ENCODE measurements around the gene ADCK1. TPM values are rescaled to one million over a fixed set of nuclear protein-coding genes. Genes with fewer than 3 reads are reported as not detected.
"Not testable (repeated sequence)": the region's sequence is repeated elsewhere in the genome, so short reads cannot be mapped to it uniquely, and the experiment has no call there.

ADCK1 gene, protein sequence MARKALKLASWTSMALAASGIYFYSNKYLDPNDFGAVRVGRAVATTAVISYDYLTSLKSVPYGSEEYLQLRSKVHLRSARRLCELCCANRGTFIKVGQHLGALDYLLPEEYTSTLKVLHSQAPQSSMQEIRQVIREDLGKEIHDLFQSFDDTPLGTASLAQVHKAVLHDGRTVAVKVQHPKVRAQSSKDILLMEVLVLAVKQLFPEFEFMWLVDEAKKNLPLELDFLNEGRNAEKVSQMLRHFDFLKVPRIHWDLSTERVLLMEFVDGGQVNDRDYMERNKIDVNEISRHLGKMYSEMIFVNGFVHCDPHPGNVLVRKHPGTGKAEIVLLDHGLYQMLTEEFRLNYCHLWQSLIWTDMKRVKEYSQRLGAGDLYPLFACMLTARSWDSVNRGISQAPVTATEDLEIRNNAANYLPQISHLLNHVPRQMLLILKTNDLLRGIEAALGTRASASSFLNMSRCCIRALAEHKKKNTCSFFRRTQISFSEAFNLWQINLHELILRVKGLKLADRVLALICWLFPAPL
- 5.2 TPM for total RNA-seq

DNA sequence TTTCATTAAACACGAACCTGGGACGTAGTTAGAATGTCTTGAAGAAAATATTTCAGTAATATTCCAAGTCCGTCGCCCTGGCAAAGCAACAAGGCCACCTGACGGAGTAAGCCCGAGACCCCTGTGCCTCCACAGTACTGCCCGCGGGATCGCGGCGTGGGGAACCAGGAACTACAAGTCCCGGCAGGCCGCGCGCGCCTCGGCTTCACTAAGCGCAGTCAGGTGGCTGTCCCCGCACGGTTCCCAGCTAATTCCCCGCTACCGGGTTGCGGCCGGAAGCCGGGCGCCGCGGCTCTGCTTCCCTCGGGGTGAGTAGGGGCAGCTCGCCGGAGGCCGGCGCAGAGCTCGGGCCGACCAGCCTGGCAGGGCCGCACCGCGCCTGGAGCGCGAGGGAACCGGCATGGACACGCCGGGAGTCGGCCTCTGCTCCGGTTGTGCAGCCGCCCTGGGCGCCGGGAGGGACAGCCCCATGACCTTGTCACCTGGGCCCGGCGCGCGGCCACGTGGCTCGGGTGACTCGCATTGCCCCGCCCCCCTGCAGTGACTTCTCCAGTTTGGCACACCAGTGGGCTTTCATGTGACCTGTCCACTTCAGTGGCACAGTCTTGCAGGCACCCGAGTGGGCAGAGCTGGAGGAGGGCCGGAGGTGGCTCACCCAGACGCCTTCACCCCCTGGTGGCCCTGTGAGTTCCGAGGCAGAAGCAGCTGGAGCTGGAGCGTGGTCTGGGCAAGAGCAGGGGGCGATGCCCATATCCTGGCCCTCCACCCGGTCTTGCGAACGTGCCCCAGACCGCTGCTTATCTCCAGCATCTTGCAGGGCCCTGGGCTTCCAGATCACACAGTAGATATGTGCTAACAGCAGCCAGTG lies at the start of gene ADCK1:
ADCK1 (plus strand) TSS at position 247 of the 868 bp plus-strand sequence. CDS start 18,870 bp downstream, outside the sequence.
- H3K9me3 ChIP-seq (ENCODE audit: control insufficient read depth in 3 of 3, low read length in 3 of 3), result no peaks in the 10 kb centered on the region
- peak within 1 kb of the TSS; percentile 83 to 94 (median 93) for H3K4me3 ChIP-seq (ENCODE audit: low read length in 3 of 3)
- H3K36me3 ChIP-seq (ENCODE audit: control insufficient read depth in 3 of 3, insufficient read depth in 3 of 3, low read length in 3 of 3), result no peaks in the 10 kb centered on the region
- H3K27me3 ChIP-seq (ENCODE audit: control insufficient read depth in 3 of 3, insufficient read depth in 3 of 3, low read length in 3 of 3), result no peaks in the 10 kb centered on the region
- peak within 1 kb of the TSS; percentile 75 to 97 (median 92) for H3K9ac ChIP-seq (ENCODE audit: low read depth in 1 of 3, low read length in 3 of 3)
- H3K27ac ChIP-seq (ENCODE audit: low read depth, low read length), result peak within 1 kb of the TSS; percentile 90
- H3K4me1 ChIP-seq (ENCODE audit: control insufficient read depth in 3 of 3, insufficient read depth in 3 of 3, low read length in 3 of 3), result peaks cover 3 to 14% (median 6%) of the 10 kb centered on the region in 3 donors

DNA sequence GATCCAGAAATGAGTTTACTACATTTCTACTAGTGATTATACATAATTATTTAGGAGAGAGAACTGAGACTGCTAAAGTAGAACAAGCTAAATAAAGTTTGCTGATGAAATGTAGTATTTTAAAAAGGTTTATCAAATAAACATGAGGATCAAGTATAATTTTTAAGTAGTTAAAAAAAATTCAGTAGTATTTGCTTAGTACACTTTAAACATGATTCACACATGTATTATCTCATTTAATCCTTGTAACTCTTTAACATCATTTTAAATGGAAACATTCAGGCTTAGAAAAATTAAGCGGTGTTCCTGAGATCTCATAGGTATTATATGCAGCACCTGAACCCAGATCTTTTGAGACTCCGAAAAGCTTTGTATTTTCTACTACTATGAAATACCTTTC lies 47.6 kb upstream of the ADCK1 start:
- Histone ChIP-seq H3K4me3 (ENCODE audit: low read length in 3 of 3) (no peak overlapping the region), H3K36me3 (ENCODE audit: control insufficient read depth in 3 of 3, insufficient read depth in 3 of 3, low read length in 3 of 3) (peaks cover 14 to 42% (median 36%) of the 10 kb centered on the region in 3 donors)

DNA sequence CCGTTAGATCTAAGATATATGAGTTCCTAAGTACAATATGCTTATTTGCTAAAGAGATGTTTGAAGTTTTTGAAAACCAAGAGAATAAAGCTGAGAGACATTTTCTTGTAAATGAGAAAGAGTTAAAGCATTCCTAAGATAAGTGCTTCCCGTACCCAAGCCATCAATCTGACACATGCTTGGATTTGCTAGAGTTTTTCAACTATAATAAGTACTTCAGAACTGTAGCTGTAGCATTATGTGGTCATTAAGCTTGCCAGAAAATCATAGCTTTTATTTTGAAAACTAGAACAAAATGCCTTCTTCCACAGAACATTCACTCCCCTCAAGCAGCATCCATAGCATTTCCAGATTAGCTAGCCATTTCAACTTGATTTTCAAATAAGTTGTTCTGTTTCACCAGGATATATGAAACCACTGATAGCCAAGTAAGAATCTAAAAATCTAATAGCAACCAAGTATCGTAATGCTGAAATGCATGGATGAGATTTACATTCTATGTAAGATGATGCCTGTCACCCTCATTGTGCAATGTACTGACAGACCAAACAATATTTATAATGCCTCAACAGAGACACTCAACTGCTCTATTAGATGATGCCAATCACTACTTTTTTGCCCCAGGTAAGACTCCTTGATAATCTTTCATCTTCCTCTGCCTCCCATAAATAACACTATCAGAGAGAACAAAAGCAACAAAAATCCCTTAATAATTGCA lies 47.0 kb upstream of the ADCK1 start:
- Histone ChIP-seq H3K27ac (ENCODE audit: low read depth, low read length) (no peak overlapping the region), H3K9ac (ENCODE audit: low read depth in 1 of 3, low read length in 3 of 3) (no peak overlapping the region), H3K4me1 (ENCODE audit: control insufficient read depth in 3 of 3, insufficient read depth in 3 of 3, low read length in 3 of 3) (peaks cover 0 to 6% (median 3%) of the 10 kb centered on the region in 3 donors), H3K36me3 (ENCODE audit: control insufficient read depth in 3 of 3, insufficient read depth in 3 of 3, low read length in 3 of 3) (peaks cover 14 to 42% (median 36%) of the 10 kb centered on the region in 3 donors), H3K27me3 (ENCODE audit: control insufficient read depth in 3 of 3, insufficient read depth in 3 of 3, low read length in 3 of 3) (no peaks in the 10 kb centered on the region), H3K9me3 (ENCODE audit: control insufficient read depth in 3 of 3, low read length in 3 of 3) (no peaks in the 10 kb centered on the region), H3K4me3 (ENCODE audit: low read length in 3 of 3) (no peak overlapping the region)

More for the DNA sequence above, 47.6 kb upstream of the ADCK1 start:
- H3K27me3 ChIP-seq (ENCODE audit: control insufficient read depth in 3 of 3, insufficient read depth in 3 of 3, low read length in 3 of 3), result no peaks in the 10 kb centered on the region
- no peak overlapping the region for H3K9ac ChIP-seq (ENCODE audit: low read depth in 1 of 3, low read length in 3 of 3)
- no peak overlapping the region for H3K27ac ChIP-seq (ENCODE audit: low read depth, low read length)
- no peaks in the 10 kb centered on the region for H3K9me3 ChIP-seq (ENCODE audit: control insufficient read depth in 3 of 3, low read length in 3 of 3)
- peaks cover 0 to 3% (median 1%) of the 10 kb centered on the region in 3 donors for H3K4me1 ChIP-seq (ENCODE audit: control insufficient read depth in 3 of 3, insufficient read depth in 3 of 3, low read length in 3 of 3)

DNA sequence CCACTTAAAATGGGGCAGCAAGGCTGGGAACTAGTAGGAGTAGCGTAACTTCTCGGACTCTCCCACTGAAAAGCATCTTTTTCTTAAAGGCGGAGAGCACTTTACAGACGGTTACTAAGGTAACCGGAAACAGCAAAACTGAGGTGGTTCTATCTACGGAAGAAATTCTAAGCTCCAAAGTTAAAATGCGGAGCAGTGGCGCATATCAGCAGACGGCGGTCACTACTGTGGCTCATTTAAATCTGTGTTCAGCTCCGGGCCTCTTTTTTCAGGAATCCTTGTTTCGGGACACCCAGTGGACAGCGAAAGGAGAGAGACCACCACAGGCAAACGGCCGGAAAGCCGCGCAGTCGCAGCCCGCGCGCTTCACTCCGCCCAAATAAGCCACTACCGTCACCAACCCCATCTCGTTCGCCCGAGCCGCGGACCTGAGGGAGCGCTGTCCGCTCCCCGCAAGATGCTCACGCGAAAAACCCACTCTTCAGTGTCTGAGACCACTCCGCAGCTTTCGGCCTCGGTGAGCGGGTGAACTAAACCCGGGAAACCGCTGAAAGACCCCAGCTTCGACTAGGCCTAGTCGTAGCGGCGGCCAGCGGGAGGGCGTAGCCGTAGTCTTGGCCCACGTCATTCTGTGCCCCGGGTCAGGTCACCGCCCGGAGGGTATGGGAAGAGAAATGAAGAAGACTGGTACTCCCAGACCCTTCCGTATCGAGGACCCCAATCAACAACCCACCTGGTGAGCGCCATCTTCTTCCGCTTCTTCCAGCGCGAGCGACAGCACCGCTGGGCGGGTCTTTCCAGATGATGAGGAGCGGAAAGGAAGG lies 39.3 kb upstream of the ADCK1 start, which contains the start of gene SNW1:
SNW1 (minus strand) TSS at position 776 of the 824 bp plus-strand sequence; CDS start at position 747, 29 bp downstream.
- Histone ChIP-seq H3K4me1 (ENCODE audit: control insufficient read depth in 3 of 3, insufficient read depth in 3 of 3, low read length in 3 of 3) (peaks cover 16 to 25% (median 21%) of the 10 kb centered on the region in 3 donors), H3K27ac (ENCODE audit: low read depth, low read length) (peak within 1 kb of the TSS; percentile 96), H3K9ac (ENCODE audit: low read depth in 1 of 3, low read length in 3 of 3) (peak within 1 kb of the TSS; percentile 99), H3K9me3 (ENCODE audit: control insufficient read depth in 3 of 3, low read length in 3 of 3) (no peaks in the 10 kb centered on the region), H3K36me3 (ENCODE audit: control insufficient read depth in 3 of 3, insufficient read depth in 3 of 3, low read length in 3 of 3) (peaks cover 2 to 3% (median 2%) of the 10 kb centered on the region in 3 donors), H3K4me3 (ENCODE audit: low read length in 3 of 3) (peak within 1 kb of the TSS; percentile 79 to 99 (median 94)), H3K27me3 (ENCODE audit: control insufficient read depth in 3 of 3, insufficient read depth in 3 of 3, low read length in 3 of 3) (no peaks in the 10 kb centered on the region)

DNA sequence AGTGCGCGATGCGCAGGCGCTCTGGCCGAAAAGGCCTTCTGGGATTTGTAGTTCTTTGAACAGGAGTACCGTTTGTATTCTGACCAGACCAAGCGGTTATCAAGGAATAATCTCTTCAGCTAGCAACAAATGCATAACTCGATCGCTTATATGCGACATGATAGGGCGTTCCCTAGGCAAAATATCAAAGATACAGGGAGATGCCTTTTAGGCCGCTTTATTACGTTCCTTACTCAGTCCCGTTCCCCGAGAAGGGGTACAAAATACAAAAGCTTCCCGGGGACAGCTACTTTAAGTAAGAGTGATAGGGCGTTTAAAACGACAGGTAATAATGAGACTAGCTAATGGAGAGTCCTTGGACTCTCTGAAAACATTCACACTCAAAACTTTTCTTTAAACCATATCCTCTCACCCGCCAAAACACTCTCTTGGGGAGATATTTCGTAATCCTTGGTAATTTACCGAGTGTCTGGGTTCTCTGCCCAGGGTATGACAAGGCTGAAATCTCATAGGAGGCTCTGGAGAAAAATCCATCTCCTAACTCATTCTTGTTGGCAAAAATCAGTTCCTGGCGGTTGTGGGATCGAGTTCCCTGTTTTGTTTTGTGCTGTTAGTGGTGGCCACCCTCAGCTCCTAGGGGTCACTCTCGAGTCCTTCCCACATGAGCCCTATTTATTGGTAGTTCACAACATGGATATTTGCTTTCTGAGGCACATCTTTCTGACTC lies 38.5 kb upstream of the ADCK1 start:
- peaks cover 0 to 3% (median 2%) of the 10 kb centered on the region in 3 donors for H3K36me3 ChIP-seq (ENCODE audit: control insufficient read depth in 3 of 3, insufficient read depth in 3 of 3, low read length in 3 of 3)

DNA sequence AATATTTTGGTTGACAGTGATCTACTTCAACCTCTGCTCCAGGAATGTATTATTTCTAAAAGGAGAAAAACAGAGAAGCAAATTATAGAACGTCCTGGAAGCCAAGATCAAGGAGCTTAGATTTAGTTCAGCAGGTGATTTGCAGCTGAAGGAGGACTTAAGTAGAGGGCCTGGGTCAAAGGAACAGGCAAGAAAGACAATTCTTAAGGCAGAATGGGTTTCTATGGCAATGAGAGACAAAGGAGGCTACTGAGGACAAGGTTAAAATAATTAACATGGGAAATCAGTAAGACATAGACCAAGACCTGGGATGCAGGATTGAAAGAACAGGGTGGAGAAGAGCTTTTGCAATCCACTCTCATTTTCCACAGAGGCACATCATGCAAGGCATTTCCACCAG lies 36.6 kb upstream of the ADCK1 start:
- Histone ChIP-seq H3K27ac (ENCODE audit: low read depth, low read length) (no peak overlapping the region), H3K4me1 (ENCODE audit: control insufficient read depth in 3 of 3, insufficient read depth in 3 of 3, low read length in 3 of 3) (peaks cover 16 to 20% (median 20%) of the 10 kb centered on the region in 3 donors), H3K9me3 (ENCODE audit: control insufficient read depth in 3 of 3, low read length in 3 of 3) (no peaks in the 10 kb centered on the region), H3K9ac (ENCODE audit: low read depth in 1 of 3, low read length in 3 of 3) (no peak overlapping the region), H3K27me3 (ENCODE audit: control insufficient read depth in 3 of 3, insufficient read depth in 3 of 3, low read length in 3 of 3) (no peaks in the 10 kb centered on the region), H3K36me3 (ENCODE audit: control insufficient read depth in 3 of 3, insufficient read depth in 3 of 3, low read length in 3 of 3) (peaks cover 0 to 3% (median 2%) of the 10 kb centered on the region in 3 donors), H3K4me3 (ENCODE audit: low read length in 3 of 3) (no peak overlapping the region)

More for the DNA sequence above, 38.5 kb upstream of the ADCK1 start:
- Histone ChIP-seq H3K27me3 (ENCODE audit: control insufficient read depth in 3 of 3, insufficient read depth in 3 of 3, low read length in 3 of 3) (no peaks in the 10 kb centered on the region), H3K27ac (ENCODE audit: low read depth, low read length) (peak overlapping the region; percentile 96), H3K9ac (ENCODE audit: low read depth in 1 of 3, low read length in 3 of 3) (peak overlapping the region; percentile 99), H3K4me3 (ENCODE audit: low read length in 3 of 3) (peak overlapping the region; percentile 79 to 99 (median 94)), H3K9me3 (ENCODE audit: control insufficient read depth in 3 of 3, low read length in 3 of 3) (no peaks in the 10 kb centered on the region), H3K4me1 (ENCODE audit: control insufficient read depth in 3 of 3, insufficient read depth in 3 of 3, low read length in 3 of 3) (peaks cover 16 to 25% (median 21%) of the 10 kb centered on the region in 3 donors)

DNA sequence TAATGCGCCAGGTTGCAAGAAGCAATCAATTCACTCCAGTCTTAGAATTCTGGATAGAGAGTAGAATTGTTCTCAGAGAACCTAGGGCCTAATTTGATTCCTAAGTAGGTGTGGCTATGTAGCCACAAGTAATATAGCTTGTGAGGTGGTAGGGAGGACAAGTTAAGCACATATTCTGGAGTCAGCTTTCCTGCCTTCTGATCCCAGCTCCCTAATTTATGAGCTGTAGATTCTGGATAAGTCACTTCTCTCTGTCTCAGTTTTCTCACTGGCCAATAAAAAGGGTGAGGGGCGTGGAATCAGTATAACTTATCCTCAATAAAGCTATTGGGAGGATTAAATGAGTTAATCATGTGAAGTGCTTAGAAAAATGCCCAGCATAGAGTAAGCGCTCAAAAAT lies 35.9 kb upstream of the ADCK1 start:
- Histone ChIP-seq H3K27me3 (ENCODE audit: control insufficient read depth in 3 of 3, insufficient read depth in 3 of 3, low read length in 3 of 3) (no peaks in the 10 kb centered on the region), H3K4me1 (ENCODE audit: control insufficient read depth in 3 of 3, insufficient read depth in 3 of 3, low read length in 3 of 3) (peaks cover 14 to 16% (median 14%) of the 10 kb centered on the region in 3 donors), H3K36me3 (ENCODE audit: control insufficient read depth in 3 of 3, insufficient read depth in 3 of 3, low read length in 3 of 3) (peaks cover 0 to 3% (median 2%) of the 10 kb centered on the region in 3 donors), H3K27ac (ENCODE audit: low read depth, low read length) (no peak overlapping the region), H3K4me3 (ENCODE audit: low read length in 3 of 3) (no peak overlapping the region), H3K9ac (ENCODE audit: low read depth in 1 of 3, low read length in 3 of 3) (no peak overlapping the region), H3K9me3 (ENCODE audit: control insufficient read depth in 3 of 3, low read length in 3 of 3) (no peaks in the 10 kb centered on the region)

DNA sequence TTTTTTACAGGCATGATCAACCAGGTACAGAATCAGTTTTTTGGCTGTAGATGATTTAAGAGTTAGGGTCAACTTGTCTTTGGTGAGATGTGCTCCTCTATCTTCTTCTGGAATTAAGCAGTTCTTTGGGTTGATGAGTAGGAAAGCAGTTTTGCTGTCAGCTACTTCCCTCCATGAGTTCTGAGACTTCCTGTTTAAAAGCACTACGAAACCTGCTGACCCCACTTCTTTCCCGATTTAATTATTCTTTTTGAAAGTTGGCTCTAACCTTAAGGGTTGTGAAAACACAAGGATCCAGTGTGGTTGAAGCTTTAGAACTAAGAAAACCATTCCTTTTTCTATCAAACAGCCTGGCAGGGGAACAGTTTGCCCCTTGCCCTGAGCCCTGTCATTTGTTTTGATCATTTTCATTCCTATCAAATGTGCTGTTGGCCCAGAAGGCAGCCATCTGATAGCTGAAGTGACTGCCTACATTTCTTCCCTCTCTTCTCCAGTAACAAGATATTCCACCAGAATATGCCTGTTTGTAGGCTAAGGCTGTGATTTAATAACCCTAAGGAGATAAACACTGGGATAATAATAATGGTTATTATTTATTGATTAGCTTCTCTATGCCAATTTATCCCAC lies 31.4 kb upstream of the ADCK1 start:
- H3K36me3 ChIP-seq (ENCODE audit: control insufficient read depth in 3 of 3, insufficient read depth in 3 of 3, low read length in 3 of 3); H3K4me1 ChIP-seq (ENCODE audit: control insufficient read depth in 3 of 3, insufficient read depth in 3 of 3, low read length in 3 of 3); H3K4me3 ChIP-seq (ENCODE audit: low read length in 3 of 3); H3K9ac ChIP-seq (ENCODE audit: low read depth in 1 of 3, low read length in 3 of 3); H3K9me3 ChIP-seq (ENCODE audit: control insufficient read depth in 3 of 3, low read length in 3 of 3); H3K27ac ChIP-seq (ENCODE audit: low read depth, low read length); H3K27me3 ChIP-seq (ENCODE audit: control insufficient read depth in 3 of 3, insufficient read depth in 3 of 3, low read length in 3 of 3): not testable (repeated sequence)

Data from skeletal muscle tissue (tissue), 4 donors.